H1 (cell line): ENCODE results near the gene CLMP. TPM values are rescaled to one million over a fixed set of nuclear protein-coding genes. Genes with fewer than 3 reads are reported as not detected.

Experiments
- YY1 ChIP-seq: IDR thresholded peaks from 2 replicates; pipeline ENCODE4 v1.6.1; 2011; ENCODE audit warnings: low read depth, mild to moderate bottlenecking, low read length
- polyA plus RNA-seq, 7 experiments: library from polyadenylated mRNA; depleted of rRNA in 3 of 7; stranded (reverse) in 5 of 7; unstranded in 2 of 7; fragments of >200 nt in 5 of 7; fragments of 200-250 nt in 2 of 7; gene quantifications; 1 replicate in 5 of 7; 2 replicates in 1 of 7; 4 replicates in 1 of 7; pipeline versions ENCODE4 v1.2.1 to v1.2.3, GENCODE V29; 2011 to 2013; ENCODE audit warnings: missing spikeins in 2 of 7, mixed read lengths in 2 of 7
- total RNA-seq: library from RNA; stranded (reverse); fragmentation: NEBNext Ultra II Directional; extraction: Animal tissue kit (Norgen Biotek cat#: 25700); gene quantifications from 2 replicates; pipeline ENCODE4 v1.2.1, GENCODE V29; 2021

CLMP gene
- total and polyA plus RNA-seq, 2 of the 8 experiments (the other 6 are each of a cell fraction or from before 2014, with no cell fraction given): 9.9 to 24.1 TPM

GRCh38 chr11:123187248-123187647 lies 7.8 kb downstream of the CLMP start (continued):
- TF ChIP-seq YY1: no peak
